M059J (cell line): ENCODE data around the gene SYT1. TPM values are rescaled to one million over a fixed set of nuclear protein-coding genes. Genes with fewer than 3 reads are reported as not detected.
A peak's percentile ranks its signal among the peaks of the same experiment; 100 is the strongest.

Source experiments
- DNase-seq: peaks from one replicate; pipeline ENCODE4 v3.0.0-alpha.2; 2012; ENCODE audit warnings: low read depth
- total RNA-seq: library from RNA; depleted of rRNA; stranded (reverse); fragments of >200 nt; shearing (Covaris generic); gene quantifications from 2 replicates; pipeline ENCODE4 v1.2.3, GENCODE V29; 2014

The SYT1 gene
- total RNA-seq, 1 experiment from 2014 or later: 8.7 TPM

GRCh38 chr12:79344855-79345847 is 480.6 kb downstream of the SYT1 start:
- peak; percentile 48 for DNase-seq

- DNase-seq: no peak
Observed at GRCh38 chr12:79347866-79348265, 483.3 kb downstream of the SYT1 start.

- no peak for DNase-seq
Observed at GRCh38 chr12:79351251-79351650, 486.7 kb downstream of the SYT1 start.

GRCh38 chr12:79356216-79356615 is 491.6 kb downstream of the SYT1 start:
- DNase-seq: no peak

GRCh38 chr12:79357048-79357447 is 492.5 kb downstream of the SYT1 start:
- DNase-seq: no peak

GRCh38 chr12:79358716-79359300 is 494.2 kb downstream of the SYT1 start:
- peak; percentile 21 for DNase-seq

- no peak for DNase-seq
Observed at GRCh38 chr12:79360286-79360685, 495.7 kb downstream of the SYT1 start.

- DNase-seq: no peak
Observed at GRCh38 chr12:79360936-79361335, 496.4 kb downstream of the SYT1 start.

- no peak for DNase-seq
Observed at GRCh38 chr12:79364197-79364596, 499.6 kb downstream of the SYT1 start.

- no peak for DNase-seq
Observed at GRCh38 chr12:79366374-79366773, 501.8 kb downstream of the SYT1 start.

GRCh38 chr12:79367032-79367589 is 502.5 kb downstream of the SYT1 start:
- peak; percentile 16 for DNase-seq

GRCh38 chr12:79370021-79370420 is 505.4 kb downstream of the SYT1 start:
- DNase-seq: no peak

GRCh38 chr12:79371226-79371625 is 506.7 kb downstream of the SYT1 start:
- DNase-seq: no peak

- DNase-seq: peak; percentile 25
Observed at GRCh38 chr12:79373896-79374499, 509.4 kb downstream of the SYT1 start.

GRCh38 chr12:79374545-79374944 is 510.0 kb downstream of the SYT1 start:
- peak; percentile 8 for DNase-seq

GRCh38 chr12:79375050-79375449 is 510.5 kb downstream of the SYT1 start:
- DNase-seq: no peak

GRCh38 chr12:79378496-79378895 is 513.9 kb downstream of the SYT1 start:
- peak; percentile 28 for DNase-seq

- no peak for DNase-seq
Observed at GRCh38 chr12:79380402-79380801, 515.8 kb downstream of the SYT1 start.

- no peak for DNase-seq
Observed at GRCh38 chr12:79381248-79382208, 517.0 kb downstream of the SYT1 start.

- DNase-seq: no peak
Observed at GRCh38 chr12:79384551-79384950, 520.0 kb downstream of the SYT1 start.

- no peak for DNase-seq
Observed at GRCh38 chr12:79388011-79388410, 523.4 kb downstream of the SYT1 start.
